ENCODE results near the gene NAALADL2. TPM values are rescaled to one million over a fixed set of nuclear protein-coding genes. Genes with fewer than 3 reads are reported as not detected.

Gene NAALADL2
- polyA plus RNA-seq, 1 experiment, result 6.3 TPM

DNA sequence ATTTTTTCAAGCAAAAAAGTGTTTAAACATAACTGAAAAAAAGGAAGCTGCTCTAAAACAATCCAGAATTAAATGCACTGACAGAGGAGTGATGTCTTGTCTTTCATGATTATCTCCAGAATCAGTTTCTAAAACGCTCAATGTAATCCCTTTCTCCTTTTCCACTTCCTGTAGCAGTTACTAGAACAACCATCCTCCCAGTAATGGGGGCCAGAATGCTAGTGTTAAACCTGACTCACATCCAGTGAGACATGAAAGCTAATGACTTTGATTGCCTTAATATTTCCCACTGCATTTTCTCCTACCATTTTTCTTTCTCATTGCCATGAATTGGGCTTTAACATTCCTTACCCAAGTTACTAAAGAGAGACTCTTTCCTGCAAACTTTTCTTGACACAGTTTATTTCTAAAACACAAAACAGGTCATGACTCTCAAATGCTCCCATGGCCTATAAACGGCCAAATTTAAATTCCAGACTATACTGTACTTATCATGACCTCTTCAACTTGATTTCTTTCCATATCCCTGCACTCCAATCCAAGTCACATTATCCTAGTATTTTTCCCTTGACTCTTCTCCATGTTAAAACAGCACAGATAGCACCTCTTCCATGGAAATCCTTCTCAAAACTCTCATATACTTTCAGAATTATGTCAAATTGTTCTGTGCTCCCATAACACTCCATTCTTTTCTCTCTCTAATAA lies 341.4 kb downstream of the NAALADL2 start:
- no peaks in the 10 kb centered on the region; the same call in 1 of the 2 replicates for H3K9me3 ChIP-seq (ENCODE audit: control insufficient read depth, insufficient read depth, low read length)
- DNase-seq (ENCODE audit: low read depth, low spot score), result no peak
- ChIA-PET POLR2A (no interaction called here), CTCF (interaction anchor here (0.7 kb wide), 1 partner anchor 103 kb away, joined by 3 read pairs; no protein-coding TSS in a partner anchor)
- H3K27ac ChIP-seq (ENCODE audit: low read depth, low read length), result no peak overlapping the region
- no peak overlapping the region for H3K4me3 ChIP-seq (ENCODE audit: low read depth, low read length)
- TF ChIP-seq, protein P1, sequence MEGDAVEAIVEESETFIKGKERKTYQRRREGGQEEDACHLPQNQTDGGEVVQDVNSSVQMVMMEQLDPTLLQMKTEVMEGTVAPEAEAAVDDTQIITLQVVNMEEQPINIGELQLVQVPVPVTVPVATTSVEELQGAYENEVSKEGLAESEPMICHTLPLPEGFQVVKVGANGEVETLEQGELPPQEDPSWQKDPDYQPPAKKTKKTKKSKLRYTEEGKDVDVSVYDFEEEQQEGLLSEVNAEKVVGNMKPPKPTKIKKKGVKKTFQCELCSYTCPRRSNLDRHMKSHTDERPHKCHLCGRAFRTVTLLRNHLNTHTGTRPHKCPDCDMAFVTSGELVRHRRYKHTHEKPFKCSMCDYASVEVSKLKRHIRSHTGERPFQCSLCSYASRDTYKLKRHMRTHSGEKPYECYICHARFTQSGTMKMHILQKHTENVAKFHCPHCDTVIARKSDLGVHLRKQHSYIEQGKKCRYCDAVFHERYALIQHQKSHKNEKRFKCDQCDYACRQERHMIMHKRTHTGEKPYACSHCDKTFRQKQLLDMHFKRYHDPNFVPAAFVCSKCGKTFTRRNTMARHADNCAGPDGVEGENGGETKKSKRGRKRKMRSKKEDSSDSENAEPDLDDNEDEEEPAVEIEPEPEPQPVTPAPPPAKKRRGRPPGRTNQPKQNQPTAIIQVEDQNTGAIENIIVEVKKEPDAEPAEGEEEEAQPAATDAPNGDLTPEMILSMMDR (IDR thresholded peaks at IDR 0.05; ENCODE audit: low read depth, low read length), result no peak
- no peaks in the 10 kb centered on the region for H3K27me3 ChIP-seq (ENCODE audit: control insufficient read depth, insufficient read depth, low read length)

DNA sequence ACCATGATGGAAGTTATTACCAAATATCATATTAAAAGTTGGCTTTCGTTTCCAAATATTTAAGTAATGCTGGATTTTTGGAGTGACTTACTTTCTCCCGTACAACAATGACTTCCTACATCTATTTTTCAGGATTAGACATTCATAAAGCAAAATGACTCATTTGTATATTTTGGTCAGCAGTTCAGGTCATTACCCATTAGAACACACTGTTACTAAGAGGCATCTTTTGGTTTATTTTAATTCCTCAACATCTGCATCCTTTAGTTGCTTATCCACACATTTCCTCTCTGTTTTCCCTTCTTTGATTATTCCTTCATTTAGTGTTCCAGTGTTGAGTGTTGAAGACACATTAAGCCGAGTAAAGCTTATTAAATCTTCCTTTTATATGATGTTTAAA lies 348.2 kb downstream of the NAALADL2 start:
- no peak for DNase-seq (ENCODE audit: low read depth, low spot score)
- Histone ChIP-seq H3K9me3 (ENCODE audit: control insufficient read depth, insufficient read depth, low read length) (no peaks in the 10 kb centered on the region; the same call in 1 of the 2 replicates), H3K27ac (ENCODE audit: low read depth, low read length) (no peak overlapping the region), H3K27me3 (ENCODE audit: control insufficient read depth, insufficient read depth, low read length) (no peaks in the 10 kb centered on the region), H3K4me3 (ENCODE audit: low read depth, low read length) (no peak overlapping the region)
- TF ChIP-seq, protein P1 (IDR thresholded peaks at IDR 0.05; ENCODE audit: low read depth, low read length), result no peak
- ChIA-PET CTCF (interaction anchor here (1.7 kb wide), 1 partner anchor 9 kb away, joined by 6 read pairs; no protein-coding TSS in a partner anchor), POLR2A (no interaction called here)

DNA sequence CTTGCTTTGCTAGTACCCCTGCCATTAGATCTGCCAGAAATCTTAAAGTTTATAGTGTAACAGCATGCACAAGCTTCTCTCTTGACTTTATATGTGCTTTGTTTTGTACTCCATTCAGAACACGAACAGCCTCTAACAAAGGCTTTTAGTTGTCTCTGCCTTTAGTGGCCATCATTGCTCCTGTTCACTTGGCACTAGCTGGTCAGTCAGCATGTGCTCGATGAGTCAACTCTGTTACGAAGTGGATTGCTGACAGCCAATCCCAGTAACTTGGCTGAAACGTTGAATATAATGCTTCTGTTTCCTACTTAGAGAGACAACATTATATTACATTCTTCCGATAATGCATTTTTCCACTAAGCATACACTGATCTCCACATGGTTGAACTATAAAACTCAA lies 349.2 kb downstream of the NAALADL2 start:
- no peaks in the 10 kb centered on the region for H3K9me3 ChIP-seq (ENCODE audit: control insufficient read depth, insufficient read depth, low read length)
- no peak for DNase-seq (ENCODE audit: low read depth, low spot score)
- CTCF ChIA-PET, result interaction anchor here (1.7 kb wide), 1 partner anchor 10 kb away, joined by 6 read pairs; no protein-coding TSS in a partner anchor
- no peaks in the 10 kb centered on the region for H3K27me3 ChIP-seq (ENCODE audit: control insufficient read depth, insufficient read depth, low read length)
- no peak overlapping the region for H3K4me3 ChIP-seq (ENCODE audit: low read depth, low read length)
- no peak overlapping the region for H3K27ac ChIP-seq (ENCODE audit: low read depth, low read length)
- POLR2A ChIA-PET, result no interaction called here
- TF ChIP-seq, protein P1 (IDR thresholded peaks at IDR 0.05; ENCODE audit: low read depth, low read length), result no peak

DNA sequence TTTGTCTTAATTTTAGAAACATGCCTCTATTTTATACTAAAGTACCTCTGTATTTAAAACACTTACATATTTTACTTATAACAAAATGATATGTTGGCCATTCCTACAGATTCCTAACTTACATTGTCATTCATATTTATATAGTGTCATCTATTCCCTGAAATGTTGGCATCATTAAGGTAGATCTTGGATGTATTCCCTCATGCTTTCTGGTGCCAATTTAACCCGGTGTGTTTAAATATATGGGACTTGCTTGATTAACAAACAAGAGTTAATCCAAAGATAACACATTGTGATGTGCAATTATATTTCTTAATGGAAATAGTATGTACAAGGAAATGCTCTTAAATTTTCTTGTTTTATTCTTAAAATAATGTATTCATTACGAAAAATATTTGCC lies 352.3 kb downstream of the NAALADL2 start:
- Histone ChIP-seq H3K4me3 (ENCODE audit: low read depth, low read length) (no peak overlapping the region), H3K9me3 (ENCODE audit: control insufficient read depth, insufficient read depth, low read length) (no peaks in the 10 kb centered on the region), H3K27me3 (ENCODE audit: control insufficient read depth, insufficient read depth, low read length) (no peaks in the 10 kb centered on the region), H3K27ac (ENCODE audit: low read depth, low read length) (no peak overlapping the region)
- TF ChIP-seq, protein P1 (IDR thresholded peaks at IDR 0.05; ENCODE audit: low read depth, low read length), result no peak
- POLR2A ChIA-PET, result no interaction called here
- CTCF ChIA-PET, result no interaction called here
- no peak for DNase-seq (ENCODE audit: low read depth, low spot score)

DNA sequence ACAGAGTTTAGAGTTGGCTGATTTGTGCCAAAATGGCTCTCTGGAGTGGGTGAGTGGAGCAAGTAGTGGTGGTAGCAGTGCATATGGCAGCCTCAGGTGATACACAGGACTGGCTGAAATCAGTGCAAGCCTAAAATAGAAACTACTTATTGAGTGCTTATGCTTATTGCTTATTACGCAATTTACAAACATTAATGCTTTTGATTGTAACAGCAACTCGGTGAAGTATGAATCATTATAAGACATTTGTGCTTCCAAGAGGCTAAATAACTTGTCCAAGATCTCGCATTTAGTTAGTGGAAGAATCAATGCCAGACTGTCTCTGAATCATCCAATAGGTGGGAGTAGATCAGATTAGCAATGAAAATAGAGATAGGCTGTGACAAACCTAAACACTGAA lies 353.8 kb downstream of the NAALADL2 start:
- no peak for DNase-seq (ENCODE audit: low read depth, low spot score)
- TF ChIP-seq, protein P1 (IDR thresholded peaks at IDR 0.05; ENCODE audit: low read depth, low read length), result no peak
- ChIA-PET CTCF (no interaction called here), POLR2A (no interaction called here)
- Histone ChIP-seq H3K27me3 (ENCODE audit: control insufficient read depth, insufficient read depth, low read length) (no peaks in the 10 kb centered on the region), H3K27ac (ENCODE audit: low read depth, low read length) (no peak overlapping the region), H3K9me3 (ENCODE audit: control insufficient read depth, insufficient read depth, low read length) (no peaks in the 10 kb centered on the region), H3K4me3 (ENCODE audit: low read depth, low read length) (no peak overlapping the region)
